Activated CD4-positive, alpha-beta T cell treated with anti-CD3 and anti-CD28 coated beads, Interleukin-2, amount 50 U/mL, for 24 hours (primary cell): ENCODE data around the gene PTPRB.

Source experiments
- DNase-seq, 2 donors: peaks; one replicate each; pipeline ENCODE4 v3.0.0-alpha.2; 2020; ENCODE audit warnings: low read depth in 1 of 2, low spot score in 1 of 2

PTPRB gene

DNA sequence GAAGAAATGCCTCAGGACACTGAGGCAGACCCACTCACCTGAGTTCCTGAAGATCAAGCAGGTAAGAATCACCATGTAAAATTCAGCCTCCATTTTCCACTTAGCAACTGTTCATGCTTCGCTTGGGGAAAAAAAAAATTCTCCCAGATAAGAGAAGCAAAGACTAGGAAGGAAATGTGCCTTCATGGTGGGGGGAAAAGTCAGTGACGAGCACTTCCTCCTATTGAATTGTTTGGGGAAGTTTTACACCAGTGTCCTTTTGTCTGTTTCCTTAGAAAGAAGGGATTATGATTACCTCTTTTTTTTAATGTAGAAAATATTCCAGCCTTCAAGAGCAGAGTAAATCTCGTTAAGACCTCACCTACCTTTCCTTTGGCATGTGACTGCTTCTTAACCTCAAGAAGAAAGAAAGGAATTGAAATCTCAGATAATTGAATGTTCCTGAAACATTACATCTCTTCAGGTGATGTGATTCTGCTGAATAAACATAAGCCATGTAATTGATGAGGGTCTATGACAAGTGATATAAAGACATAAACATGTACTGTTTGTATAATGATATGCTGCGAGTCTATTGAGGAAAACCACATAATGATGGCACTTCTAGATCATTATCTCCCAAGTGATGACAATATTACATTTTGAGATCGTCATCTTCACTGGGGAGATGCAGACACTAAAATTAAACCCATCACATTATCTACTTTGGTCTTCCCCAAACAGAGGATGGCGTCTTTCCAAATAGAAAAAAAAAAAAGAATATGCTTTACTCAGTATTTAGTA is at the start of gene PTPRB:
Gene PTPRB, minus strand, starts transcription at position 127 of the 783 bp plus-strand sequence. Its CDS starts 34 bp downstream, at position 93.
- DNase-seq: no peak

DNA sequence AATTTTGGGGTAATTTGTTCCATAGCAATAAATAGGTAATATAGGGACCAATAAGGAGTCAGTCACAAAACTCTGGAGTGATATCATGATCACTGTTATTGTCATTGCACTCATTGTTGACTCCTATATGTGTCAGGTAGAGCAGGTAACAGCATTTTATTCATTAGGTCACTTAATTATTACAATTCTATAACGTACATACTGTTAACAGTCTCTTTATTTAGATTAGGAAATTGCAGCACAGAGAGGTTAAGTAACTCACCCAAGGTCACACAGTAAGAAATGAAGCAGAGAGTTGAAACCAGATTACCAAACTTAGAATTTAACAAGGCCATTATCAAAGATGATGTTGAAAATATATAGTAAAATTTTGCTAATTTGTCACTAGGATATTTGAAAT is 49.7 kb upstream of the PTPRB start:
- no peak for DNase-seq

DNA sequence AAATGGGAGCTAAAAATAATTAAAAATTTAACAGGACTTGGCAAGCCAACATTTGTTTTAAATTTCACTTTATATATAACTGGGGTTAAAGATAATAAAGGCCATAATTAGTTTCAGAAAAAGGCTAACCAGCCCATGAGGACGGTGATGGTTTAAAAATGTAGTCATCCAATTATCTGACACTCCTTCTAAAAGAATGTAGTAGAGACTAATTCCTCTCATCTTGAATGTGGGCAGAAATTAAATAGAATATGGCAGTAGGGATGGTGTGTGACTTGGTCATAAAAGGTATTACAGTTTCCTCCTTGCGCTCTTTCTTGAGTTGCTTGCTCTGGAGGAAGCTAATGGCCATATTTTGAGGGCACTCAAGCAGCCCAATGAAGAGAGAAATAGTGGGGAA is 49.1 kb upstream of the PTPRB start:
- DNase-seq: no peak

DNA sequence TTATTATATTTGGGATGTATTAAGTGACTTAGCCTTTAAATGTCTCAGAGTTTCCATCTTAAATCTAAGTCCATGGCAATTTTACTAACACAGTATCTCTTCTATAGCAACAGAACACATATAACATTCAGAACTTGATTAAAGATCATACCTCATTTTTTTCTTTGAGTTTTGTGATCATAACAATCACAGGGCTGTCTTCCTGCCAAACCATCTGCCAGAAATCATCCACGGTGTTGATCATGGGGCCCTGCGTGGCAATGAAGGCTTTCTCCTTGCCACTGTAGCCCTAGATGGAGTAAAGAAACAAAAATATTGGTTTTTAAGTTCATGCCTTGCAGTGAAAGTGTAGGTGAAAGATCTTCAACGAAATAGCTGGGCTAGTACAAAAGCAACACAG is 46.7 kb upstream of the PTPRB start:
- no peak for DNase-seq

- DNase-seq: no peak
Observed at GRCh38 chr12:70671698-70672097, 34.5 kb upstream of the PTPRB start.

DNA sequence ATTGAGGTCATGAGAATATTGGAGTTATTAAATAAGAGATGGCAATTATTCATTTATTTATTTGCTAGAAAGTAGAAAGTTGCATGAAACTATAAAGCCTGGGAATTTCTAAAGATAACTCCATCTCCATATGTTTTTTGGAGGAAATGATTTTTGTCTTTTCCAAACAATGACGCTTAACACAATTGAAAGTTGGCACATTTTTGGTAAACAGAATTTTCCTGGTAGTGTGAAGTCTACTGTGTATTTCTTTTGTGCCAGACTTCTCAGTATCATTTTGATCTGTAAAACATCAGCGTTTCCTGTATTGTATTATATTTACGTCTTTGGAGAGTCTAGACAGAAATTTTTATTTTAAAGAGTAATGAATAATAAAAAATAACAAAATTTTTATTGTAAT is 33.7 kb upstream of the PTPRB start:
- DNase-seq: no peak

GRCh38 chr12:70667253-70667652 is 30.0 kb upstream of the PTPRB start:
- no peak for DNase-seq

DNA sequence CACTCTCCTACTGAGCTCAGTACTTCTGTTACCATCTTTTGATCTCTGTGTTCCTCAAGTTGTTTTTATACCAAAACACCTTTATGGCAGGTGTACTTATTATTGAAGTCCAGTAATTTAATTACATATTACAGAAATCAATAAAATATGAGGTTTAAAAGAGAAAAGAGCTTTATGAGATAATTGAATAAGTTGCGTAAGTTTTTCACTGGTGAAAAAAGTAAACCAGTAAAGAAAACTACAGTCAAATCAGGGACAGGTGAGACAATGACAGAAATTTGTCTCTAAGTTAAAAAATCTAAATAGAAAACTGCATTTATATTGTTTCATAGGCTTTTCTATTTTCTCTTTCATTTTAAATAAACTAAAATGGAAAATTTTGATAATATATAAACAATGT is 29.1 kb upstream of the PTPRB start:
- no peak for DNase-seq

DNA sequence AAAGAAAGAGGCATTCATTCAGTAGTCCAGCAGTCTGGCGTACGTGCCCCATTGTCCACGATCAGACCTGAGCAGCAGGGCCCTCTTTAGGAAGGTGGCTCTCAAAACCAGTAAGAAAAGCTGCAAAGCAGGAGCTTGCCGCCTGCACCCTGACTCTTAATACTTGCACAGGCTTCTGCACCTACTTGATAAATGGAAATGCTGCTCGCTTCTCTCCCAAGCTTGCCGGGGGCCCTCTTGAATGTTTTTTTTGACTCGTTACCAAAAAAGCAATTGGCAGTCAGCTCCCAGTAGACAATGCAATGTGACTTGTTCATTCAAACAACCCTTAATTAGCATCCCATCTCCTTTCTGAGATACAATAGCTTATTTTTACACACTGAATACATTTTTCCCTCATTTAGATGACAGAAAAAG is 27.2 kb upstream of the PTPRB start:
- no peak for DNase-seq

- DNase-seq: no peak
Observed at GRCh38 chr12:70663838-70664237, 26.6 kb upstream of the PTPRB start.

DNA sequence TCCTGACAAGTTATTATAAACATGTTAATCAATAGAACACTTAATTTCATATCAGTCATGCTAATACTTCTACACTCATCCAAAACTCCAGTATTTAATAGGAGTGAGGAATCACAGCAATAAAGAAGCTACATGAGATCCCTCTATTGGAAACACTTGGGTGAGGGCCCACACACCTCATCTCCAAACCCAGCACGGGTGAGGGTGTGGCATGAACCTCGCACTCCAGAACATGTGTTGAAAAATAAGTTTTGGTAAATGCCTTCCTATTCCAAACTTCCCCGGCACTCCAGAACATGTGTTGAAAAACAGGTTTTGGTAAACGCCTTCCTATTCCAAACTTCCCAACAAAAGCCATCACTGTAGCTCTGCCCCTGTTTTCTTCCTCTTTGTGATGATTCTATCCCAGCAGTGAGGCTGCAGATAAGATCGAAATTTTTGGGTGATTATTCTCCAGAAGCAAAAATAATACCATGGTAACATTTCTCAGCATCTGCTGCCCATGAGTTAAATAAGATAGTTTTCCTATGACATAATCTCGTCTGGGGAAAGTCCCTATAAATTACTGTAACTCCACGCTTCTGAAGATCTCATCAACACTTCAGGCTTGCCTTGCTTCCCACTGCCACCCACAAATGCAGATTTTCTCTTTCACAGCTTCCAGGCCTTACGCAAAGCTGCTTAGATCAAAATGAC is 24.4 kb upstream of the PTPRB start:
- no peak for DNase-seq

DNA sequence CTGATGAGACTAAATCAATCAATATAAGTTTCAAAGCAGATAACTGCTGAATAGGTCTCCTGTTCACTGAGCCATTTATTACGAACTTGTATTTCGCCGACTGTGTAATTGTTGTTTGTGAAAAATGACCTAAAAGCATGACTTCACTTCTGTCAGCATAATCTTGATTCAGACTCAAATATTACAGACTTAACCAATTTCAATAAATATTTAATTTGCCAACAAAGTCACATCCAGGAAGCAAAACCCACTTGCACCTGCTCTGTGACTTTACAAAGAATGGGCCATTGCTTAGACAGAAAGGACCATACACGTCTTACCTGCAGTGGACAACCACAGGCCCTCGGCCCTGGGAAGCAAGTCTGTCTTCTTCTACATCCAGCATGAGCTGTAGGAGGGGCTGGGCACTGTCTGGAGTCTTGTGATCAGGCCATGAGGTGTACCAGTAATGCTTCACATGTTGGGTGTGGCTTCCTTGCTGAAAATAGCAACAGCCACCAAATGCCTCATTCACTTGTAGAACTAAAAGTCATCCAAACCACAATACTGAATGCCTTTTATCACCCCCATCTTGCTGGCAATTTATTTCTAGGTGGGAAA is 23.5 kb upstream of the PTPRB start:
- no peak for DNase-seq

DNA sequence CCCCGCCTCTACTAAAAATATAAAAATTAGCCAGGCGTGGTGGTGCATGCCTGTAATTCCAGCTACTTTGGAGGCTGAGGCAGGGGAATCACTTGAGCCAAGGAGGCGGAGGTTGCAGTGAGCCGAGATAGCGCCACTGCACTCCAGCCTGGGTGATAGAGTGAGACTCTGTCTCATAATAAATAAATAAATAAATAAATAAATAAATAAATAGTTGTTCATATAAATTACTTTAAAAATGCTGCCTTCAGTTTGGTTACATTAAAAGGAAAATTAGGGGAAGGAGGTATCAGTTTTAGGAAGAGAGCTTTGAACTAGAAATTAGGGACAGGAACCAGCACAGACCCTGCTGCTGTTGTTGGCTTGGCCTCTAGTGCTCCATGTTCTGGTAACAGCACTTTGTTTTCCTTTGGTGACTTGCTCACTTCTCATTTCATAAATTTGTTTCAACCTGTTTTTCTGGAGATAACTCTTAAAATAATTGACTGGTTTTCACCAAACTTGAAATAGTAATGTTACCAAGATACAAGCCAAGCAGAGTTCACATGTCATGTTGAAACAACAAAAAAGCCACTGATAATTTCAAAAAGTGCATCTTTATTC is 22.9 kb upstream of the PTPRB start:
- DNase-seq: no peak

GRCh38 chr12:70659077-70659606 is 21.9 kb upstream of the PTPRB start:
- no peak for DNase-seq

DNA sequence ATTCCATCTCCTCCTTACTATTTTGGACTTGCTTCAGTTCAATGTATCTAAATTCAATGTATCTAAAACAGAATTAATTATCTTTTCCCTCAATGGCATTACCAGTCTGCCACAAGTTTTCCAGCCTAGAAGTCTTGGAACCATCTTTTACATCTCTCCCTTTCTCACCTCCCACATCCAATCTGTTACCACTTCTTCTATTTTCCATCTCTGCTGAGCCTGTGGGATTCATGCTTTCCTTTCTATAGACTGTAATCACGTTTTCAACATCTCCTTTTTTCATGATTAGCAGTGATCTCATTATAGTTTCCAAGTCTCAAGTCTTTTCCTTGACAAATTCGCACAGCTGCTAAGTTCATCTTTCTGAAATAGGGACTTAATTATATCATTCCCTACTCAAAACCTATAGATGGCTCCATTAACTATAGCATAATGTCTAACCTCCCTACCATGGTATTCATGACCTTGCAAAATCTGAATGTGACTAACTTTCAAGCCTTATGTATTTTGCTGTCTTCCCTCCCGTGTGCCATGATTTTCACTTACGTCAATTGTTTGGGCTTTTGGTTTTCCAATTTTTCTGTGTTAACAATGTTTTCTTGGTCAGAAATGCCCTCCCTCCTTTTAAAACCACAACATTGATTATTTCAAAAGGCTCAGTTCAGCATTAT is 20.5 kb upstream of the PTPRB start:
- no peak for DNase-seq

DNA sequence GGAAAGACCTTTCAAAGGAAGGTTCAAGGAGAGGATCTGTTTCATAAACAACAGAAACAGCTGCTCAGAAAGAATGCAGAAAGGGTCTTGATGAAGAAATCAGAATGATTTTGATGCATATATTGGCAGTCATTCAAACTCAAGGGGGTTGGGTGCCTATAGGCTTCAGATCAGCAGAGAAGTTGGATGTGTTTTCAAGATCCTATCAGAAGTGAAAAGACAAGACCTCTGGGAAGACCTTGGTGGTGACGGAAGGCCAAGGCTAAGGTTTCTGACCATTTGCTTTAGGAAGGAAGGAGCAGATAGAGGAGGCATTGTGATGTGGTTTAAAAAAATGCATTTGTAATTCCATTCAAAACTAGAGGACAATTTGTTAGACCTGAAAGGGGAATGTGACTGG is 15.2 kb upstream of the PTPRB start:
- DNase-seq: no peak

DNA sequence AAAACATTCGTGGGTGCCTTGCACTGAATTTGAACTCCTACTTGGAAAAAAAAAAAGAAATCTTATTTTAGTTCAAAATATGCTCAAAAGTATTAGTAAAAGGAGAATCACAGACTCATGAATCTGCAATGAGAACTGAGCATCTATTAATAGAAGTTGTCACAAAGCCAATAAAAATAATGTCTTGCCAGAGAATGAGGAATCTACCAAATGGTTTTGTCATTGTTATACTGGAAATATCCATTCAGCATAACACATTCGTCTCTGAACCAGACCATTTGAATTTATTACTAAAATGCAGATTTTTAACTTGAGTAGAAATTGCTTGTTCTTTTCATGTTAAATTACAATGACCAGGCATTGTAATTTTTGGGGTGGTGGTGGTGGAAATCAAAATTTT is 11.6 kb upstream of the PTPRB start:
- no peak for DNase-seq

- no peak for DNase-seq
Observed at GRCh38 chr12:70648191-70648590, 11.0 kb upstream of the PTPRB start.

DNA sequence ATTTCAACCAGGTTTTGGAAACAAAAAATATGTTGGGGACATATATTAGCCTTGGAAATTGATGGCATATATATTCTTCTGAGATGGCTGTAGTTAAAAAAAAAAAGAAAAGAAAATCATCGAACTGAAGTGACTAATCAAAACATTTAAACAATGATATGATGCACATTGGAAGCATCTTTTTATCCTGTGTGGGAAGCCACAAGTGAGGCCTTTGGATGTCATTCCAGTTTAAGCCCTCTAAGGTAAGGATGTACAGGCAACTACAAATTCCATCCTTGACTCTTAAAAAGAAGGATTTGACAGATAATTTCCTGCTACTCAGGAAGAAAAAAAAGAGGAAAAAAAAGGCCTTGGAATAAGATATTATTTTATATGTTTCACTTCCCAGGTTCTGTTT is 9.6 kb upstream of the PTPRB start:
- DNase-seq: no peak

DNA sequence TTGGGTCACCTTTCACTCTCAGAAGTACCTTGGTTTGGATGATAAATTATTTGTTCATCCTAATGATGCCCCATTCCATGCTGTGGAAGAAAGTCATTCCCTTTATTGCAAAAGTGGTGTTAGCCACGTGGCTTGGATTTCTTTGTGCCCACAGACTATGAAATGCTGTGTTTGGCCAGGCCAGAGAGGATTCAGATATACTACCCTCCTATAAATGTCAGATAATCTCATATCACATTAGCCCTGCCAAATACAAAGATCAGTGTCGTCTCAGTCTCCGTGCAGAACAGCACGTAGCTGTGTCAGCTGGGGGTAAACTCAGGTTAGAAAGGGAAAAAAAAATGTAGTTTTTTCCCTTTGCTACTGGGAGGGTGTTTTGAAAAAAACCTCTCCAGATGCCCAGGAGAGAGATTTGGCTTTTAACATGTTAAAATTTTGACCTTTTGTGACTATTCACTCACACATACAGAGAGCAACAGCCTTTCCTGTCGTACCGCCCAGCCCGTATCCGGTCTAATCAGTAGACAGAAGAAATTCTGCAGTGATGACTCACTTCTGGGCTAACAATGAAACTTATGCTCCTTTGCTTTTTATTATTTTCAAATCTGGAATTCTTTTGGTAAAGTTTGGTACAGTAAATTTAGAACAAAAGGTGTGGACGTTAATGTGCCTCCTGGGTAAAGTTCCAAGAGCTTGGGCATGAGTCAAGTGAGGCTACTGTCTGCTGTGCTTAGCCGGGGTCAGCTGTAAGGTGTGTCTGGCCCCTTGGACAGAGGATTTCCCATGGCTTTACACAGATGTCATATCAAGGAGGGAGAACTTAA is 8.5 kb upstream of the PTPRB start:
- DNase-seq: no peak
